HEK293 (cell line): Measurements from ENCODE around the gene B4GALT6.

ENCODE experiments used
- BCL11B ChIP-seq: fragments of 450-650 bp; formaldehyde crosslinking; IDR thresholded peaks from 2 replicates; pipeline ENCODE4 v1.5.1; 2016; ENCODE audit warnings: low read depth, missing biosample characterization, missing genetic modification characterization
- MYNN ChIP-seq: fragments of 450-650 bp; formaldehyde crosslinking; IDR thresholded peaks from 2 replicates; pipeline ENCODE4 v1.5.1; 2016; ENCODE audit warnings: missing biosample characterization, missing genetic modification characterization, borderline replicate concordance
- YY1 ChIP-seq: fragments of 450-650 bp; formaldehyde crosslinking; IDR thresholded peaks from 2 replicates; pipeline ENCODE4 v1.5.1; 2018; ENCODE audit warnings: missing biosample characterization, missing genetic modification characterization
- ZNF621 ChIP-seq: fragments of 450-650 bp; formaldehyde crosslinking; IDR thresholded peaks from 2 replicates; pipeline ENCODE4 v1.5.1; 2017; ENCODE audit warnings: missing biosample characterization, missing genetic modification characterization
- ZNF664 ChIP-seq: fragments of 450-650 bp; formaldehyde crosslinking; IDR thresholded peaks from 2 replicates; pipeline ENCODE4 v1.5.1; 2016; ENCODE audit warnings: missing biosample characterization, missing genetic modification characterization
- TF ChIP-seq, protein P1 (sequence below): fragments of 450-650 bp; formaldehyde crosslinking; IDR thresholded peaks from 2 replicates; pipeline ENCODE4 v1.5.1; 2016; ENCODE audit warnings: missing biosample characterization, missing genetic modification characterization

DNA sequence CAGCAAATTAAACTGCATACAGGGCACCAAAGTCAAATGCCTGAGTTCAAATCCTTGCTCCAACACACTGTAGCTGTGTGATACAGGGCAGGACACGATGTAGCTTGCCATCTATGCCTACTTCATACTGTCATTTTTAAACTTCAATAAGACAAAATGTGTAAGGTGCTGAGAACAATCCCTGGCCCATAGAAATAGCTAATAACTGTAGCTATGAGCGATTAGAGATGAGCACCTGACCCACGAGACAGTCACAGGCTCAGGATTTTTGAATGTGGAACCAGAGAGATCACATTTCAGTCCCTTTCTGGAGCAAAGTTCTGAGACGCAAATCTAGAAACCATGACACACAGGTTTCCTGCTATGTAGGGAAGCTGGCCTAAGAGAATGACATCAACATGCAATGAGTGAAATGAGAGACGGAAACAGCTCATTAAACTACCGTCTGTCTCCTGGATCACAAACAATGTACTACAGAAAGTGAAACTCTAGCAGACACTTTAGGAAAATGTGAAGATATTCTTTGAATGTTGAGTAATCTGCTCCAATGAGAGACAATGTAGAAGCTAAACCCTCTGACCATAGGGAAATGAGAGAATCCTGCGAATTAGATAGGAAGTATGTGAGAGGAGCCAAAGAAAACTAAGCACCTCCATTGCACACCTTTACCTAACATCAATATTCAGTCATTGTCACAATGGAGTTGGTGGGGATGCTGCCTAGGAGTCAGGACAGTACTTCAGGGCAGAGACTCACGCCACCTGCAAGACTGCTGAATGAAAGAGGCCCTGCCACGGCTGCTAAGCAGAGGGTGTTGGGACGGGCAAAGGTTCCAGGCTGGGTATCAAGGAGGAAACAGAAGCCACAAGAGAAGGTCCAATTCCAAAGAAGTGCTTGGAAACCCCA is 25.5 kb downstream of the B4GALT6 start:
- TF ChIP-seq ZNF664 (tag by site-specific recombination) (no peak), ZNF621 (no peak), MYNN (tag by site-specific recombination) (no peak), YY1 (tag by site-specific recombination) (no peak), BCL11B (tag by site-specific recombination) (no peak)
- TF ChIP-seq, protein P1, sequence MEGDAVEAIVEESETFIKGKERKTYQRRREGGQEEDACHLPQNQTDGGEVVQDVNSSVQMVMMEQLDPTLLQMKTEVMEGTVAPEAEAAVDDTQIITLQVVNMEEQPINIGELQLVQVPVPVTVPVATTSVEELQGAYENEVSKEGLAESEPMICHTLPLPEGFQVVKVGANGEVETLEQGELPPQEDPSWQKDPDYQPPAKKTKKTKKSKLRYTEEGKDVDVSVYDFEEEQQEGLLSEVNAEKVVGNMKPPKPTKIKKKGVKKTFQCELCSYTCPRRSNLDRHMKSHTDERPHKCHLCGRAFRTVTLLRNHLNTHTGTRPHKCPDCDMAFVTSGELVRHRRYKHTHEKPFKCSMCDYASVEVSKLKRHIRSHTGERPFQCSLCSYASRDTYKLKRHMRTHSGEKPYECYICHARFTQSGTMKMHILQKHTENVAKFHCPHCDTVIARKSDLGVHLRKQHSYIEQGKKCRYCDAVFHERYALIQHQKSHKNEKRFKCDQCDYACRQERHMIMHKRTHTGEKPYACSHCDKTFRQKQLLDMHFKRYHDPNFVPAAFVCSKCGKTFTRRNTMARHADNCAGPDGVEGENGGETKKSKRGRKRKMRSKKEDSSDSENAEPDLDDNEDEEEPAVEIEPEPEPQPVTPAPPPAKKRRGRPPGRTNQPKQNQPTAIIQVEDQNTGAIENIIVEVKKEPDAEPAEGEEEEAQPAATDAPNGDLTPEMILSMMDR: no peak
